OCI-LY1 (cell line): Measurements from ENCODE around the gene VWA5B1.

Experiments
- CTCF ChIP-seq: fragments of 200-600 bp; sonication (generic), shearing (Covaris generic); IDR thresholded peaks from 2 replicates; pipeline ENCODE4 v1.5.1; 2017; ENCODE audit warnings: mild to moderate bottlenecking, antibody characterized with exemption, low read length, moderate library complexity, mixed read lengths
- EZH2 ChIP-seq: fragments of 200-600 bp; sonication (generic), shearing (Covaris generic); IDR thresholded peaks from 2 replicates; pipeline ENCODE4 v1.8.0; 2017; ENCODE audit warnings: borderline replicate concordance, mixed run types, mild to moderate bottlenecking, antibody characterized with exemption, low read length, moderate library complexity, mixed read lengths

DNA sequence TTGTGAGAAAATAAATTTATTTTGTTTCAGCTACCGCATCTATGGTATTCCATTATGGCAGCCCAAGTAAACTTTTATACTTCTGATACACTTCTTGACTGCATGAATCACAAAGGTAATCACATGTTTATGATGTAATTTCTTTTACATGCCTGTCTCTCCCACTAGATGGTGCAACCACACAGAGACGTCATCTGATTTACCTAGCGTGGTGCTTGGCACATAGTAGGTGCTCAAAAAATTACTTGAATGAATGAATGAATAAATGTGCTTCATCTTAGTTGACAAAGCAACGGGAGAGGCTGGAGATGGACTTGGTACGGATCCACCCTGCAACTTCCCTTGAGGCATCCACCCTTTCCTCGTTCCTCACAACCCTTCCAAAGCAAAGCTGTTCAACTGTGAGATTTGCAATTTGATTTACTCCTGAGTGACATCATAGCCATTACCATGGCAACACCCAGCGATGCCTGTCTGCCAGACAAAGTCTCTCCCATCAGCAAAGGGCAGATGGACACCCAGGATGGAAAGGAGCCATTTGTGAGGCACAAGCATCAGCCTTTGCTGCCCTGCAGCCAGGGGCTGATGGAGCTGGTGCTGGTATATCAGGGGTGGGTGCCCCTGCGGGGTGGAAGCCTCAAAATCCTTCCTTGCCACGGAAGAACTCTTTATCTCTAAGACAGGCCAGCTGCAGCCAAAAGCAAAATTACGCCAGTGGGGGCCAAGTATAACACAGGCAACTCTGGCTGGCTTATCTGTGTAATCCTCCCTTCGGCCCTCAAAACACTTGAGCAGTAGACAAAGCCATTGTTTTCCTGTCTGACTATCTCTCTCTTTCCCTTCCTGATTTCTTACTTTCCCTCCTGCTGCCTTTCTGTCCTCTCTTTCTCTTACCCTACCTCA is 18.9 kb upstream of the VWA5B1 start:
- no peak for TF ChIP-seq EZH2
- TF ChIP-seq CTCF = no peak
